Measurements from ENCODE around the gene PDGFC.

Gene PDGFC

GRCh38 chr4:156949373-156949814 lies 22.2 kb downstream of the PDGFC start:
- Histone ChIP-seq H3K9ac (ENCODE audit: low read length) (no peak overlapping the region), H3K79me2 (ENCODE audit: insufficient read depth, low read length) (no peaks in the 10 kb centered on the region), H3K4me1 (ENCODE audit: insufficient read depth, low read length, severe bottlenecking) (no peaks in the 10 kb centered on the region), H3K9me3 (ENCODE audit: low read length) (no peaks in the 10 kb centered on the region), H2AFZ (ENCODE audit: low read length) (no peak overlapping the region), H3K4me3 (ENCODE audit: low read depth, low read length, poor library complexity, severe bottlenecking) (no peak overlapping the region), H3K9me2 (ENCODE audit: low read depth, low read length) (no peaks in the 10 kb centered on the region), H3K36me3 (ENCODE audit: insufficient read depth, low read length) (no peaks in the 10 kb centered on the region), H4K20me1 (ENCODE audit: insufficient read depth, low read length) (no peaks in the 10 kb centered on the region), H3K4me2 (ENCODE audit: low read length) (no peak overlapping the region), H3K27ac (ENCODE audit: low read depth, low read length, poor library complexity, severe bottlenecking) (no peak overlapping the region), H3K27me3 (ENCODE audit: insufficient read depth, low read length) (no peaks in the 10 kb centered on the region), H3F3A (ENCODE audit: insufficient read depth, low read length) (no peaks in the 10 kb centered on the region)
- TF ChIP-seq EZH2 (IDR thresholded peaks at IDR 0.05; ENCODE audit: borderline replicate concordance, low read length) (no peak), CTCF (IDR thresholded peaks at IDR 0.05; ENCODE audit: low read length) (no peak)

- no peaks in the 10 kb centered on the region for H3K79me2 ChIP-seq (ENCODE audit: insufficient read depth, low read length)
- no peak overlapping the region for H3K9ac ChIP-seq (ENCODE audit: low read length)
- no peak for TF ChIP-seq CTCF (IDR thresholded peaks at IDR 0.05; ENCODE audit: low read length)
- no peak for TF ChIP-seq EZH2 (IDR thresholded peaks at IDR 0.05; ENCODE audit: borderline replicate concordance, low read length)
Observed at GRCh38 chr4:156948738-156949137, 22.9 kb downstream of the PDGFC start.

GRCh38 chr4:156948133-156948532 lies 23.5 kb downstream of the PDGFC start:
- no peak overlapping the region for H3K9ac ChIP-seq (ENCODE audit: low read length)
- no peak overlapping the region for H3K4me3 ChIP-seq (ENCODE audit: low read depth, low read length, poor library complexity, severe bottlenecking)

More at GRCh38 chr4:156948738-156949137, 22.9 kb downstream of the PDGFC start:
- Histone ChIP-seq H3K4me3 (ENCODE audit: low read depth, low read length, poor library complexity, severe bottlenecking) (no peak overlapping the region), H3K27ac (ENCODE audit: low read depth, low read length, poor library complexity, severe bottlenecking) (no peak overlapping the region), H3K36me3 (ENCODE audit: insufficient read depth, low read length) (no peaks in the 10 kb centered on the region), H3K9me3 (ENCODE audit: low read length) (no peaks in the 10 kb centered on the region), H4K20me1 (ENCODE audit: insufficient read depth, low read length) (no peaks in the 10 kb centered on the region), H3K4me1 (ENCODE audit: insufficient read depth, low read length, severe bottlenecking) (no peaks in the 10 kb centered on the region), H3K9me2 (ENCODE audit: low read depth, low read length) (no peaks in the 10 kb centered on the region), H3K27me3 (ENCODE audit: insufficient read depth, low read length) (no peaks in the 10 kb centered on the region), H3F3A (ENCODE audit: insufficient read depth, low read length) (no peaks in the 10 kb centered on the region), H3K4me2 (ENCODE audit: low read length) (no peak overlapping the region), H2AFZ (ENCODE audit: low read length) (no peak overlapping the region)

More at GRCh38 chr4:156948133-156948532, 23.5 kb downstream of the PDGFC start:
- Histone ChIP-seq H3F3A (ENCODE audit: insufficient read depth, low read length) (no peaks in the 10 kb centered on the region), H3K27ac (ENCODE audit: low read depth, low read length, poor library complexity, severe bottlenecking) (no peak overlapping the region), H3K27me3 (ENCODE audit: insufficient read depth, low read length) (no peaks in the 10 kb centered on the region), H3K4me1 (ENCODE audit: insufficient read depth, low read length, severe bottlenecking) (no peaks in the 10 kb centered on the region), H4K20me1 (ENCODE audit: insufficient read depth, low read length) (no peaks in the 10 kb centered on the region), H3K4me2 (ENCODE audit: low read length) (no peak overlapping the region), H3K9me2 (ENCODE audit: low read depth, low read length) (no peaks in the 10 kb centered on the region), H3K9me3 (ENCODE audit: low read length) (no peaks in the 10 kb centered on the region), H3K36me3 (ENCODE audit: insufficient read depth, low read length) (no peaks in the 10 kb centered on the region), H3K79me2 (ENCODE audit: insufficient read depth, low read length) (no peaks in the 10 kb centered on the region), H2AFZ (ENCODE audit: low read length) (no peak overlapping the region)
- no peak for TF ChIP-seq CTCF (IDR thresholded peaks at IDR 0.05; ENCODE audit: low read length)
- no peak for TF ChIP-seq EZH2 (IDR thresholded peaks at IDR 0.05; ENCODE audit: borderline replicate concordance, low read length)

Data from OCI-LY1 (cell line).